HepG2 (cell line): ENCODE data around the gene RNF123. TPM values are rescaled to one million over a fixed set of nuclear protein-coding genes. Genes with fewer than 3 reads are reported as not detected.
"Not testable (repeated sequence)": the region's sequence is repeated elsewhere in the genome, so short reads cannot be mapped to it uniquely, and the experiment has no call there.

ENCODE experiments used
- ATAC-seq: fragments of 200-7000 bp; cut with Tn5 transposase; 3 replicates; pipeline ENCODE4 v1.9.1; 2020; ENCODE audit warnings: mild to moderate bottlenecking, moderate library complexity
- BruUV-seq: library from RNA; stranded (reverse); fragments of 400-500 nt; replicated peaks from 2 replicates; lab custom pipeline; 2021; lab: Mats Ljungman, UMichigan
- CTCF ChIA-PET: fragments of 300-600 bp; formaldehyde crosslinking; extraction: SDS; loops from one replicate; lab custom pipeline; 2021; ENCODE audit warnings: low total read pairs, inconsistent platforms, low intra/inter-chr PET ratio; lab: Yijun Ruan, JAX
- POLR2A ChIA-PET: fragments of 350-600 bp; sonication (Branson Sonifier 250); formaldehyde crosslinking; loops from one replicate; lab custom pipeline; 2020; ENCODE audit warnings: antibody characterized with exemption, inconsistent platforms; lab: Yijun Ruan, JAX
- DNase-seq: peaks from one replicate; pipeline ENCODE4 v3.0.0-alpha.2; 2015; ENCODE audit warnings: low spot score
- FAIRE-seq: peaks from 3 replicates; lab custom pipeline; 2011; peaks lifted over from hg19 to GRCh38; lab: Jason Lieb, UNC
- H2AFZ ChIP-seq: one replicate; pipeline ENCODE4 v1.6.1; 2011; ENCODE audit warnings: low read length, inconsistent platforms
- H3K27ac ChIP-seq: fragments of 300-600 bp; 3 replicates; pipeline ENCODE4 v1.8.0; 2011; ENCODE audit warnings: mixed run types, mild to moderate bottlenecking, mixed read lengths, low read length, inconsistent platforms; ENCODE audit not compliant: insufficient read depth; ENCODE audit errors: extremely low read length
- H3K27me3 ChIP-seq, 2 experiments: fragments of 200-600 bp in 1 of 2; 2 replicates in 1 of 2; 3 replicates in 1 of 2; pipeline versions ENCODE4 v1.6.0 to v1.8.0; 2011; ENCODE audit warnings: low read length in 2 of 2, mild to moderate bottlenecking in 2 of 2, moderate library complexity in 2 of 2, inconsistent platforms in 1 of 2; ENCODE audit not compliant: insufficient read depth in 2 of 2, control insufficient read depth in 1 of 2
- H3K36me3 ChIP-seq, 2 experiments: fragments of 200-600 bp in 1 of 2; replicated peaks in 1 of 2; 2 replicates in 1 of 2; 3 replicates in 1 of 2; pipeline versions ENCODE4 v1.5.1 to v1.8.0; 2011; ENCODE audit warnings: low read length in 2 of 2, inconsistent platforms in 1 of 2; ENCODE audit not compliant: insufficient read depth in 2 of 2, control insufficient read depth in 1 of 2
- H3K4me1 ChIP-seq: 2 replicates; pipeline ENCODE4 v1.5.1; 2012; ENCODE audit warnings: low read length, inconsistent platforms; ENCODE audit not compliant: insufficient read depth
- H3K4me2 ChIP-seq: 2 replicates; pipeline ENCODE4 v1.6.0; 2011; ENCODE audit warnings: low read depth, low read length, inconsistent platforms
- H3K4me3 ChIP-seq, 3 experiments: fragments of 200-600 bp in 1 of 3; sonication (generic), shearing (Covaris generic) in 1 of 3; replicated peaks in 1 of 3; 2 replicates each; pipeline ENCODE4 v1.5.1; 2011 to 2016; ENCODE audit warnings: low read length in 3 of 3, inconsistent platforms in 2 of 3, low read depth in 2 of 3, mild to moderate bottlenecking in 2 of 3, control low read depth in 1 of 3, mixed read lengths in 1 of 3; ENCODE audit not compliant: insufficient read depth in 1 of 3
- H3K79me2 ChIP-seq: one replicate; pipeline ENCODE4 v1.6.1; 2011; ENCODE audit warnings: low read length, inconsistent platforms; ENCODE audit not compliant: insufficient read depth
- H3K9ac ChIP-seq: 2 replicates; pipeline ENCODE4 v1.6.0; 2011; ENCODE audit warnings: mild to moderate bottlenecking, low read depth, low read length, inconsistent platforms; ENCODE audit not compliant: insufficient read depth
- H3K9me3 ChIP-seq: 2 replicates; pipeline ENCODE4 v1.5.1; 2012; ENCODE audit warnings: mild to moderate bottlenecking, low read length
- H4K20me1 ChIP-seq: 2 replicates; pipeline ENCODE4 v1.6.0; 2011; ENCODE audit warnings: inconsistent platforms, mild to moderate bottlenecking, low read length, moderate library complexity; ENCODE audit not compliant: insufficient read depth
- AGO1 ChIP-seq: fragments of 200-400 bp; formaldehyde crosslinking; IDR thresholded peaks from 2 replicates; pipeline ENCODE4 v1.6.1; 2017; ENCODE audit warnings: mild to moderate bottlenecking, low read depth, low read length, moderate library complexity; ENCODE audit not compliant: poor library complexity, severe bottlenecking
- AGO2 ChIP-seq: fragments of 200-400 bp; formaldehyde crosslinking; optimal IDR thresholded peaks from 2 replicates; pipeline ENCODE3; 2017; ENCODE audit warnings: mild to moderate bottlenecking, low read depth, low read length, moderate library complexity
- RBFOX2 ChIP-seq: fragments of 200-400 bp; formaldehyde crosslinking; IDR thresholded peaks from 2 replicates; pipeline ENCODE4 v1.6.1; 2017; ENCODE audit warnings: low read depth, mild to moderate bottlenecking, low read length
- ZNF687 ChIP-seq: sonication (generic); formaldehyde crosslinking; IDR thresholded peaks from 2 replicates; pipeline ENCODE4 v1.5.1; 2020; ENCODE audit warnings: mild to moderate bottlenecking, missing genetic modification reagents, moderate library complexity
- WGBS: methylation state at CpG from one replicate; pipeline ENCODE4 v1.1.6; 2017; ENCODE audit warnings: low lambda C conversion rate; 5-methylcytosine and 5-hydroxymethylcytosine counted together
- in situ Hi-C: cut with HindIII; loops from 2 replicates; pipeline ENCODE4 v1.10.0; 2017; ENCODE audit warnings: low pct_unique_long_range_greater_than_20kb; ENCODE audit not compliant: extremely low pct_ligation_motif_present
- intact Hi-C: fragments of 100-400 bp; cut with micrococcal nuclease; formaldehyde crosslinking; loops from one replicate; pipeline ENCODE4 v1.10.0; 2022; ENCODE audit not compliant: unreplicated experiment
- polyA plus RNA-seq, 8 experiments: library from polyadenylated mRNA; depleted of rRNA in 3 of 8; stranded (reverse) in 7 of 8; unstranded in 1 of 8; fragments of >200 nt; fragmentation: Illumina TruSeq in 4 of 8; extraction: Trizol in 4 of 8; gene quantifications; 2 replicates each; pipeline versions ENCODE4 v1.2.1 to v1.2.3, GENCODE V29; 2011 to 2016; ENCODE audit warnings: low read depth in 4 of 8, missing spikeins in 1 of 8, mixed read lengths in 1 of 8; ENCODE audit not compliant: insufficient read depth in 1 of 8
- total RNA-seq, 5 experiments: library from RNA; depleted of rRNA; stranded (reverse); fragments of >200 nt; fragmentation: Illumina TruSeq; extraction: Trizol; gene quantifications; 2 replicates each; pipeline ENCODE4 v1.2.3, GENCODE V29; 2016; ENCODE audit warnings: low read depth in 1 of 5

RNF123 gene
- total and polyA plus RNA-seq, 2 of the 13 experiments (the other 11 are each of a cell fraction or from before 2014, with no cell fraction given), result 29.9 to 82.2 TPM

- H4K20me1 ChIP-seq, H3K27me3 ChIP-seq, intact Hi-C loops, H3K9me3 ChIP-seq, POLR2A ChIA-PET, ATAC-seq, H3K4me2 ChIP-seq, in situ Hi-C loops, H3K9ac ChIP-seq, H2AFZ ChIP-seq, H3K4me3 ChIP-seq, H3K27ac ChIP-seq, CTCF ChIA-PET, DNase-seq, FAIRE-seq: not testable (repeated sequence)
- BruUV-seq, result TSS peak; percentile 48
- Histone ChIP-seq H3K4me1 (peaks cover 44% of the 10 kb centered on the region), H3K79me2 (peaks cover 27% of the 10 kb centered on the region), H3K36me3 (peaks cover 16 to 30% of the 10 kb centered on the region in 2 experiments)
- TF ChIP-seq ZNF687 (CRISPR knock-in tag) (peak; percentile 27; the same call in 1 of the 2 replicates), AGO1 (peak; percentile 10), RBFOX2 (peak; percentile 62), AGO2 (peak; percentile 70)
- 100% methylated on average over 2 of the region's 36 CpGs for WGBS
Observed at GRCh38 chr3:49685846-49686245, 3.5 kb upstream of the RNF123 start.
